SK-N-MC (cell line): ENCODE measurements around the gene UNC93A.
"Not testable (repeated sequence)": the region's sequence is repeated elsewhere in the genome, so short reads cannot be mapped to it uniquely, and the experiment has no call there.

ENCODE experiments used
- DNase-seq: peaks from one replicate; pipeline ENCODE4 v3.0.0-alpha.2; 2011; ENCODE audit warnings: low read depth, low spot score
- H3K27ac ChIP-seq: fragments of 200-600 bp; sonication (generic); 2 replicates; pipeline ENCODE4 v1.5.1; 2016; ENCODE audit warnings: mixed run types
- H3K36me3 ChIP-seq: fragments of 200-600 bp; sonication (generic); 2 replicates; pipeline ENCODE4 v1.6.1; 2017; ENCODE audit warnings: antibody characterized with exemption, low read length, mixed read lengths; ENCODE audit not compliant: insufficient read depth
- H3K4me3 ChIP-seq: fragments of 200-600 bp; sonication (generic); 2 replicates; pipeline ENCODE4 v1.5.1; 2016
- H3K9ac ChIP-seq: fragments of 200-600 bp; sonication (generic); 2 replicates; pipeline ENCODE4 v1.8.0; 2017; ENCODE audit warnings: mixed run types, mixed read lengths; ENCODE audit not compliant: insufficient read length
- H3K9me3 ChIP-seq: fragments of 200-600 bp; sonication (generic); 2 replicates; pipeline ENCODE4 v1.6.1; 2017; ENCODE audit warnings: low read depth, mild to moderate bottlenecking, antibody characterized with exemption, low read length, moderate library complexity, mixed read lengths
- EZH2 ChIP-seq: fragments of 200-600 bp; sonication (generic); IDR thresholded peaks from one replicate; pipeline ENCODE4 v1.6.1; 2017; ENCODE audit warnings: antibody characterized with exemption
- FOXP2 ChIP-seq: optimal IDR thresholded peaks from 2 replicates; pipeline ENCODE3; 2011; ENCODE audit warnings: mild to moderate bottlenecking, moderate library complexity; ENCODE audit not compliant: insufficient read depth; ENCODE audit errors: extremely low read length, control extremely low read depth
- POLR2AphosphoS5 ChIP-seq: IDR thresholded peaks from 2 replicates; pipeline ENCODE4 v1.6.1; 2012; ENCODE audit warnings: mild to moderate bottlenecking, low read depth, low read length, borderline replicate concordance

The UNC93A gene

DNA sequence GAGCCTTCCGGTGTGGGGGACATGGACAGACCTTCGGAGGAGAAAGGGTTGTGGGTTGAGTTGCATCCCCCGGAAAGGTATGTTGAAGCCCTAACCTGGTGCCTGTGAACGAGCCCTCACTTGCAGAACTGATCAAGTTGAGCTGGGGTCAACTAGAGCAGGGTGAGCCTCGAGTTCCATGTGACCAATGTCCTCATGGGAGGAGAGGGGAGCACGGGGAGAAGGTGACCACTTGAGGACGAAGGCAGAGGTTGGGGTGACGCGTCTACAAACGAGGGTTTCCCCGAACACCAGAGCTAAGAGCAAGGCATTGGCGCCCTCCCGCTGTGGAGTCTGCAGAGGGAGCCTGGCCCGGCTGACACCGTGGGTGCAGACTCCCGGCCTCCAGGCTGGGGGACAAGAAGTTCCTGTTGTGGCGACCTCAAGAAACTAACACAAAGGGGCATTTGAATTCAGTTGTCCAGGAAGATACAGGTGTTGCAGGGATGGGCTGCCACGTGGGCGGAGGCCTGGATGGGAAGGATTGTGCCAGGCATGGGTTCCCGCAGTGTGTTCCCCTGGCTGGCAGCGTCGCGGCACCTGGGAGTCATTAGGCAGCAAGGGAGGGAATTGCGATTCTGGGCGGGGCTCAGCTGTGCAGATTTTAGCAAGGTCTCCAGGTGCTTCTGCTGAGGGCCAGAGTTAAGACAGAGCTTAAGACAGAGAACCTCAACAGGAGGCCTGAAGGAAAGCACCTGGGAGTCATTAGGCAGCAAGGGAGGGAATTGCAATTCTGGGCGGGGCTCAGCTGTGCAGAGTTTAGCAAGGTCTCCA is 20.4 kb upstream of the UNC93A start:
- Histone ChIP-seq H3K4me3 (no peak overlapping the region), H3K9me3 (no peaks in the 10 kb centered on the region), H3K9ac (no peak overlapping the region), H3K27ac (no peak overlapping the region), H3K36me3 (no peaks in the 10 kb centered on the region)
- DNase-seq: no peak
- TF ChIP-seq POLR2AphosphoS5 (no peak), FOXP2 (no peak), EZH2 (no peak)

DNA sequence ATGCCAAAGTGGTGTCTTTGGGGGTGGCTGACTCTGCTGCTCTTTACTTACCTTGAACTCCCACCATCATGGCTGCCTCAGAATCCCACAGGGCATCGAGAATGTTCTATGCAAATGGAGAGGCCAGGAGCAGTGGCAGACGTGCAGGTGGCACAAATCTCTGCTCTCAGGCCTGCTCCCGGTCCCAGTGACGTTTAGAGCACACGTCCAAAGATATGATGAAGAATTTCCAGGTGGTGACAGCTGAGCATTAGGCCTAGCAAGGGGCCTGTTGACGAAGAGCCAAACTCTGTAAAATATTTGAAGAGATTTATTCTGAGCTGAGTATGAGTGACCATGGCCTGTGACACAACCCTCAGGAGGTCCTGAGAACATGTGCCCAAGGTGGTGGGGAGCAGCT is 19.0 kb upstream of the UNC93A start:
- Histone ChIP-seq H3K9me3 (no peaks in the 10 kb centered on the region), H3K36me3 (no peaks in the 10 kb centered on the region), H3K4me3 (no peak overlapping the region), H3K27ac (no peak overlapping the region), H3K9ac (no peak overlapping the region)
- DNase-seq: no peak
- TF ChIP-seq EZH2 (no peak), FOXP2 (no peak), POLR2AphosphoS5 (no peak)

DNA sequence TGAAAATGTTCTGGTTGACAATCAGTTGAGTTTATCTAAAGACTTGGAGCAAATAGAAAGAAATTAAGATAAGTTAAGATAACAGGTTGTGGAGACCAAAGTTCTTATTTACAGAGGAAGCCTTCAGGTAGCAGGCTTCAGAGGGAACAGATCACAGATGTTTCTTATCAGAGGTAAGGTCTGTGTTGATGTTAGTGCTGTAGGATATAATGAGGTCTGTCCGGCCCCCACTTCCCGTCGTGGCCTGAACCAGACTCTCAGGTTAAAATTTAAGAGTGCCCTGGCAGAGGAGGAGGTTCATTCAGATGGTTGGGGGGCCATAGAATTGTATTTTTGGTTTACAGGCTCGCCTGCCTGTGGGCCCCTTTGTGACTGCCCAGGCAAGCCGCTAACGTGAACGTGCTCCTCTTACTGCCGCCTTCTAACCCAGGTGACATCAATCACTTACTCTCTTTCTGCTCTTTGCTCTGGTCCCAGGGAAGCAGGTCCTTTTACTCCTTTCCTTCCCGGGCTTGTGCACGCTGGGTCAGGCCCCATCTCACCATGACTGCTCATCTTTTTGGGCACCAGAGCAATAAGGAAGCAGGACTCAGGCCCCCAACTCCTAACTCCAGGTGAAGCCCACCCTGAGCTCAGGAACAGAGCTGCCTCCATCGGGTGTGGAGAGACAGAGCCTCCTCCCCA is 18.3 kb upstream of the UNC93A start:
- no peaks in the 10 kb centered on the region for H3K36me3 ChIP-seq
- H3K27ac ChIP-seq: no peak overlapping the region
- no peak for DNase-seq
- TF ChIP-seq FOXP2 (no peak), POLR2AphosphoS5 (no peak), EZH2 (no peak)
- no peak overlapping the region for H3K9ac ChIP-seq
- no peak overlapping the region for H3K4me3 ChIP-seq
- H3K9me3 ChIP-seq: no peaks in the 10 kb centered on the region

DNA sequence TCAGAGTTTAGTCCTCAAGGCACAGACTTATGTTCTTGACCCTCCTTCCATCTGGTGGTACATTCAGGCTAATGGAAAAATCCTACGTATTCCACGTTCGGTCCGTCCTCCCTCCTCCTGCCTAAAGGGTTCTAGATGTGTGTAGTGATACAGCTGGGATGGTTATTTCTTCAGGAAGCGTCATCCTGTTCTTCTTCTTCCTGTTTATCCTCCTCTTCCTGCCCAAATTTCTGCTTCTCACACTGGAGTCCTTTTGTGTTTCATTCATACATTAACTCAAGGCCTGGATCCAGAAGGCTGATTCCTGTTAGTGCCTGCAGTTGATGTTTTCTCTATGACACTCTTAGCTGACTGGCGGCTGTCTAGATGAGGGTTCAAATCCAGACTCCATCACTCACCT is 16.8 kb upstream of the UNC93A start:
- DNase-seq: no peak
- Histone ChIP-seq H3K4me3 (no peak overlapping the region), H3K9ac (no peak overlapping the region), H3K9me3 (no peaks in the 10 kb centered on the region), H3K27ac (no peak overlapping the region), H3K36me3 (no peaks in the 10 kb centered on the region)
- no peak for TF ChIP-seq FOXP2
- no peak for TF ChIP-seq POLR2AphosphoS5
- TF ChIP-seq EZH2: no peak

DNA sequence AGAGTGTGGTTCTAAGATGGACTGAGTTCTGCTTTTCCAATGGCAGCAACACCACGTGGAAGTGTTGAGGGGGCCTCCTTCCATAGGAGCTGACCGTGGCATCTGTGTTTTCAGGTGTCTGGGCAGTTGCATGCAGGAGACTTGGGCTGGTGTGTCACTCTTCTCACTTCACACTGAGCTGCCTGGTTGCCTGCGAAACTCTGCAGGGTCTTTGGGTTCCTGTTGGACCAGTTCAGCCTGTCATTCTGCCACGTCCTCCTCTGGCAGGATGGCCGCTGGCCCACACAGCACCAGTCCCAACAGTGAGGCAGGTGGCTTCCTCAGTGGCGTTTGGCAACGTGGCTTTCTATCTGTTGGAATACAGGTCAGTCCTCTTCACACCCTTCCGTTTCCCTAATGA is 16.1 kb upstream of the UNC93A start:
- TF ChIP-seq EZH2: no peak
- no peak for TF ChIP-seq FOXP2
- no peak for TF ChIP-seq POLR2AphosphoS5
- H3K36me3 ChIP-seq: no peaks in the 10 kb centered on the region
- no peak overlapping the region for H3K27ac ChIP-seq
- DNase-seq: no peak
- no peaks in the 10 kb centered on the region for H3K9me3 ChIP-seq
- no peak overlapping the region for H3K4me3 ChIP-seq
- H3K9ac ChIP-seq: no peak overlapping the region

DNA sequence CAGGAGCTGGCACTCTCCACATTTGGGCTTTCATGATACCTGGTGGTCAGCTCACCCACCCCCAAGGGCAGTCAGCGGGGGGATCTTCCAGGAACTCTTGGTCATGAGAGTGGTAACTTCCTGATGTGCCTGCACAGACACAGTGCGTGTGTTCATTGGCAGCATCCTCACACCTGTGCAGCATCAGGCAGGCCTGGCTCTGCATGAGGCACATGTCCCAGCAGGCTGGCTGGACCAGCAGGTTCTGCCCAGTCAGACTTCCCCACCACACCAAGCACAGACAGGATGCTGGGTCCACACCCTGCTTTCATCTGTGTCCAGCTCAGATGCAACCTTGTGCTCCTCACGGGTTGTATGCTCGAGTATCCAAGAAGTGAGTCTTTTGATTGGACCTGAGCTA is 15.7 kb upstream of the UNC93A start:
- no peak for TF ChIP-seq FOXP2
- TF ChIP-seq EZH2: no peak
- TF ChIP-seq POLR2AphosphoS5: no peak
- no peaks in the 10 kb centered on the region for H3K36me3 ChIP-seq
- no peak overlapping the region for H3K4me3 ChIP-seq
- H3K9ac ChIP-seq: no peak overlapping the region
- H3K27ac ChIP-seq: no peak overlapping the region
- DNase-seq: no peak
- no peaks in the 10 kb centered on the region for H3K9me3 ChIP-seq

DNA sequence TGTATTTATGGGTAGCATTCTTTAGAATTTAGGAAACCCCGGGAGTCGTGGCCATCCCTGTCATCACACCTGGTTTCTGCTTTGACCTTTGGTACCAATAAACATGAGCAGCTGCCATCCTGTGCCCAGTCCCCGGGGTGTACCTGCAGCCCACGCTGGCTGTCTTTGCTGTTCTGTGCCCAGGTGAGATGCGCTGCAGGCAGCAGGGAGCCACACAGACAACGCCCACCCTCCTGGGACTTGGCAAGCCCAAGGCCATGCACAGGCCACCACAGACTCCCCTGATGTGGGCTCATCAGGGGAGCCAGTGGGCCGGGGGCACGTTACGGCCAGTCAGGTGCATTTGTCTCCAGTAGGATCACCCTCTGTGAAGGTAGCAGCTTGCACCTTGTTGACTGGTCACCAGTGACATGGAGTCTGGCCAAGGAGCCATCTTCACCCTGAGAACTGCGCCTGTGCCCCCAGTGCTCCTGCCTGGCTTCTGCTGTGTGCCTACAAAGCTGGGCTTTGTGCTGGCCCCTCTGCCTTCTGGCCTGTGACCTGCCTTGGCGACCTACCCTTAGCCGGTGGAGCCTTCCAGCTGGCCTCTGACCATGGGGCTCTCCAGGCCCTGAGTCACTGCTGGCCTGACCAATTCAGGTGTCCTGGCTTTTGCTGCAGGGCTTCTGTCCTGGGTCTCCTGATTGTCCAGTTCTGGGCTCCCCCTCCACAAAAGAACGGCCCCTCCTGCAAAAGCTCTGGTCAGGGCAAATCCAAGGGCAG is 14.2 kb upstream of the UNC93A start:
- Histone ChIP-seq H3K36me3 (no peaks in the 10 kb centered on the region), H3K9me3 (no peaks in the 10 kb centered on the region), H3K4me3 (no peak overlapping the region), H3K27ac (no peak overlapping the region), H3K9ac (no peak overlapping the region)
- TF ChIP-seq POLR2AphosphoS5 (no peak), FOXP2 (no peak), EZH2 (no peak)
- no peak for DNase-seq

DNA sequence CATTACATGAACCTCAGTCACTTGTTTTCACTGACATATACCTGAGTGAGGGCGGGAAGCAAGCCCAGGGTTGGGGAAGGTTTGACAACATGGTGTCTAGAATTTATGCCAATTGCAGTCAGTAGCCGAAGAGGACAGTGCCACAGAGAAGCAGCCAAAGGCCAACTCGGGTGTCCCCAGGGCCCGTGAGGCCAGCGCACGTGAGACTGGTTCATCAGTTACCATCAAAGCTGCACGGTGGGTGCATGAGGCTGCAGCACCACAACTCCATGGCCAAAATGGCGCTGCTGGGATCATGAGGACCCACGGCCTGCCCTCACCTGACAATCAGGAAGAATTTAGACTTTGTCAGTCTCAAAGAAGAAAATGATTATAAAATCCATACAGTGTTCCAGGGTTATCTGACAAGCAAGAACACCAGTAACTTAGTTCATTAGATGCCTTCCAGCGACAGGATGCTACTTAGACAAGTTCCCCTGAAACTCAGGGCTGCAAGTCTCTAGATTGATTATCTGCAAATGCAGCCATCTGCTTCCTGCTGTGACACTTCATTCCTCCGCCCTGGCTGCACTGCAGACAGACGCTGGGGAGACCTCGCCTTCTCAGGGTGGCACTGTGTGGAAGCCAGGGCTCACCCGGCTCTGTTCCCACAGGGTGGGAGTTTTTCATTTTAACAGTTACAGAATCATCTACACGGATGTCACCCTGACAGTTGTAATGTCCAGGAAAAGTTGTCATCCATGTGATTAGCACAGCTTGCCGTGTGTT is 12.8 kb upstream of the UNC93A start:
- H3K9ac ChIP-seq, H3K4me3 ChIP-seq, H3K36me3 ChIP-seq, DNase-seq, H3K9me3 ChIP-seq, H3K27ac ChIP-seq: not testable (repeated sequence)
